H1 (cell line): ENCODE measurements around the gene TOP2B.

ENCODE experiments used
- CREB1 ChIP-seq: IDR thresholded peaks from 2 replicates; pipeline ENCODE4 v1.6.1; 2012; ENCODE audit warnings: inconsistent platforms
- EP300 ChIP-seq, 2 experiments: IDR thresholded peaks; 1 replicate in 1 of 2; 2 replicates in 1 of 2; pipeline ENCODE4 v1.6.1; 2011 to 2012; ENCODE audit warnings: low read depth in 2 of 2, low read length in 2 of 2, mild to moderate bottlenecking in 2 of 2, borderline replicate concordance in 1 of 2, inconsistent platforms in 1 of 2, moderate library complexity in 1 of 2
- EZH2 ChIP-seq: fragments of 200-600 bp; sonication (generic); IDR thresholded peaks from 2 replicates; pipeline ENCODE4 v1.7.1; 2012; ENCODE audit warnings: low read depth, mild to moderate bottlenecking, moderate library complexity, low read length, inconsistent platforms; ENCODE audit not compliant: severe bottlenecking
- HDAC6 ChIP-seq: IDR thresholded peaks from one replicate; pipeline ENCODE4 v1.7.1; 2012; ENCODE audit warnings: low read depth, mild to moderate bottlenecking, inconsistent platforms, low read length, moderate library complexity
- KDM1A ChIP-seq: fragments of 200-600, 300-600 bp; sonication (generic); IDR thresholded peaks from 2 replicates; pipeline ENCODE4 v1.7.1; 2016; ENCODE audit warnings: mild to moderate bottlenecking, low read length, borderline replicate concordance
- MAX ChIP-seq: IDR thresholded peaks from 2 replicates; pipeline ENCODE4 v1.6.1; 2012; ENCODE audit warnings: inconsistent platforms
- POLR2A ChIP-seq, 2 experiments: IDR thresholded peaks; 1 replicate in 1 of 2; 2 replicates in 1 of 2; pipeline ENCODE4 v1.6.1; 2011; ENCODE audit warnings: low read depth in 2 of 2, low read length in 2 of 2, mild to moderate bottlenecking in 2 of 2; ENCODE audit errors: control extremely low read depth in 1 of 2
- SAP30 ChIP-seq: fragments of 300-600 bp; sonication (generic); IDR thresholded peaks from 2 replicates; pipeline ENCODE4 v1.7.1; 2012; ENCODE audit warnings: low read length, moderate library complexity, mild to moderate bottlenecking, inconsistent platforms; ENCODE audit not compliant: insufficient read depth, insufficient replicate concordance
- TF ChIP-seq, protein P1 (sequence below), 3 experiments: IDR thresholded peaks; 1 replicate in 2 of 3; 2 replicates in 1 of 3; pipeline versions ENCODE4 v1.5.1 to v1.6.1; 2011; ENCODE audit warnings: low read length in 3 of 3, mild to moderate bottlenecking in 3 of 3, inconsistent platforms in 2 of 3, low read depth in 1 of 3, moderate library complexity in 1 of 3; ENCODE audit not compliant: insufficient read depth in 1 of 3; ENCODE audit errors: control extremely low read depth in 1 of 3

- TF ChIP-seq MAX (no peak), HDAC6 (no peak), CREB1 (no peak), SAP30 (no peak), EZH2 (no peak), EP300 (IDR thresholded peaks at IDR 0.05; ENCODE audit: borderline replicate concordance in 1 of 2, low read depth in 2 of 2, low read length in 2 of 2) (no peak), KDM1A (no peak), POLR2A (IDR thresholded peaks at IDR 0.05; ENCODE audit: control extremely low read depth in 1 of 2, low read depth in 2 of 2, low read length in 2 of 2) (no peak)
- TF ChIP-seq, protein P1, sequence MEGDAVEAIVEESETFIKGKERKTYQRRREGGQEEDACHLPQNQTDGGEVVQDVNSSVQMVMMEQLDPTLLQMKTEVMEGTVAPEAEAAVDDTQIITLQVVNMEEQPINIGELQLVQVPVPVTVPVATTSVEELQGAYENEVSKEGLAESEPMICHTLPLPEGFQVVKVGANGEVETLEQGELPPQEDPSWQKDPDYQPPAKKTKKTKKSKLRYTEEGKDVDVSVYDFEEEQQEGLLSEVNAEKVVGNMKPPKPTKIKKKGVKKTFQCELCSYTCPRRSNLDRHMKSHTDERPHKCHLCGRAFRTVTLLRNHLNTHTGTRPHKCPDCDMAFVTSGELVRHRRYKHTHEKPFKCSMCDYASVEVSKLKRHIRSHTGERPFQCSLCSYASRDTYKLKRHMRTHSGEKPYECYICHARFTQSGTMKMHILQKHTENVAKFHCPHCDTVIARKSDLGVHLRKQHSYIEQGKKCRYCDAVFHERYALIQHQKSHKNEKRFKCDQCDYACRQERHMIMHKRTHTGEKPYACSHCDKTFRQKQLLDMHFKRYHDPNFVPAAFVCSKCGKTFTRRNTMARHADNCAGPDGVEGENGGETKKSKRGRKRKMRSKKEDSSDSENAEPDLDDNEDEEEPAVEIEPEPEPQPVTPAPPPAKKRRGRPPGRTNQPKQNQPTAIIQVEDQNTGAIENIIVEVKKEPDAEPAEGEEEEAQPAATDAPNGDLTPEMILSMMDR (IDR thresholded peaks at IDR 0.05; ENCODE audit: control extremely low read depth in 1 of 3, insufficient read depth in 1 of 3, low read depth in 1 of 3, low read length in 3 of 3): no peak
Measured at GRCh38 chr3:25635038-25635437, 29.7 kb downstream of the TOP2B start.
